Esophagus squamous epithelium (tissue), 4 donors: ENCODE measurements around the gene COLGALT1.

ENCODE experiments used
- CTCF ChIP-seq, 6 experiments: fragments of 450-650 bp in 4 of 6; fragments of 200-600 bp in 2 of 6; sonication (generic) in 2 of 6; IDR thresholded peaks; one replicate each; pipeline ENCODE4 v1.5.1; 2016 to 2019; ENCODE audit warnings: antibody characterized with exemption in 6 of 6, mild to moderate bottlenecking in 4 of 6, moderate library complexity in 4 of 6
- POLR2A ChIP-seq, 4 donors: fragments of 450-650 bp; IDR thresholded peaks; one replicate each; pipeline ENCODE4 v1.6.1; 2017; ENCODE audit warnings: antibody characterized with exemption in 4 of 4, mild to moderate bottlenecking in 4 of 4, moderate library complexity in 3 of 4

GRCh38 chr19:17530586-17530985 is 24.9 kb upstream of the COLGALT1 start:
- no peak for TF ChIP-seq CTCF (IDR thresholded peaks at IDR 0.05)
- no peak for TF ChIP-seq POLR2A (IDR thresholded peaks at IDR 0.05)
